KG1 (cell line): ENCODE results near the gene INTS2.
"Not testable (repeated sequence)": the region's sequence is repeated elsewhere in the genome, so short reads cannot be mapped to it uniquely, and the experiment has no call there.

Experiments used
- DNase-seq: peaks from one replicate; lab custom pipeline; 2025; lab: John Stamatoyannopoulos, UW

Gene INTS2, protein sequence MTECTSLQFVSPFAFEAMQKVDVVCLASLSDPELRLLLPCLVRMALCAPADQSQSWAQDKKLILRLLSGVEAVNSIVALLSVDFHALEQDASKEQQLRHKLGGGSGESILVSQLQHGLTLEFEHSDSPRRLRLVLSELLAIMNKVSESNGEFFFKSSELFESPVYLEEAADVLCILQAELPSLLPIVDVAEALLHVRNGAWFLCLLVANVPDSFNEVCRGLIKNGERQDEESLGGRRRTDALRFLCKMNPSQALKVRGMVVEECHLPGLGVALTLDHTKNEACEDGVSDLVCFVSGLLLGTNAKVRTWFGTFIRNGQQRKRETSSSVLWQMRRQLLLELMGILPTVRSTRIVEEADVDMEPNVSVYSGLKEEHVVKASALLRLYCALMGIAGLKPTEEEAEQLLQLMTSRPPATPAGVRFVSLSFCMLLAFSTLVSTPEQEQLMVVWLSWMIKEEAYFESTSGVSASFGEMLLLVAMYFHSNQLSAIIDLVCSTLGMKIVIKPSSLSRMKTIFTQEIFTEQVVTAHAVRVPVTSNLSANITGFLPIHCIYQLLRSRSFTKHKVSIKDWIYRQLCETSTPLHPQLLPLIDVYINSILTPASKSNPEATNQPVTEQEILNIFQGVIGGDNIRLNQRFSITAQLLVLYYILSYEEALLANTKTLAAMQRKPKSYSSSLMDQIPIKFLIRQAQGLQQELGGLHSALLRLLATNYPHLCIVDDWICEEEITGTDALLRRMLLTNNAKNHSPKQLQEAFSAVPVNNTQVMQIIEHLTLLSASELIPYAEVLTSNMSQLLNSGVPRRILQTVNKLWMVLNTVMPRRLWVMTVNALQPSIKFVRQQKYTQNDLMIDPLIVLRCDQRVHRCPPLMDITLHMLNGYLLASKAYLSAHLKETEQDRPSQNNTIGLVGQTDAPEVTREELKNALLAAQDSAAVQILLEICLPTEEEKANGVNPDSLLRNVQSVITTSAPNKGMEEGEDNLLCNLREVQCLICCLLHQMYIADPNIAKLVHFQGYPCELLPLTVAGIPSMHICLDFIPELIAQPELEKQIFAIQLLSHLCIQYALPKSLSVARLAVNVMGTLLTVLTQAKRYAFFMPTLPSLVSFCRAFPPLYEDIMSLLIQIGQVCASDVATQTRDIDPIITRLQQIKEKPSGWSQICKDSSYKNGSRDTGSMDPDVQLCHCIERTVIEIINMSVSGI

GRCh38 chr17:61927208-61928100 lies at the start of gene INTS2:
INTS2 (minus strand) TSS chr17:61927982; CDS start chr17:61926644, 1,338 bp downstream.
- DNase-seq, result peak; percentile 87

- DNase-seq, result no peak
Measured at GRCh38 chr17:61974115-61974514, 46.3 kb upstream of the INTS2 start.

DNA sequence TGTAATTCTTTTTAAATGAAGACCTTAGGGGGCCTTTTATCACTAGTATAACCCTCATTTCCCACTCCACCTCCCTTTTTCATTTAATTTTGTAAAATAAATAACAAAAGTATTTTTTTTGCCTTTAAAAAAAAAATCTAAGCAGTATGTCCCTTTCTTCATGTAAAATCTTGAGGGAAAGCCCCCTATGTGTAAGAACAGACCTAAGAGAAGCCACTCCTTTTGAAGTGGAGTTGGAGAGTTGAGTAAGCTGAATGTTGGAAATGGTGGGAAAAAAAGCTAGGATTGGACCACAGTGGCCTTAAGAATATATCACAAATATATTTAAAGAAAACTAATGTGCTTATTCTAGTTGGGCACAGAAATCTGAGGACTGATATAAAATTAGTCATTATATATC lies 44.5 kb upstream of the INTS2 start:
- DNase-seq, result no peak

GRCh38 chr17:61970030-61970429 lies 42.2 kb upstream of the INTS2 start:
- DNase-seq, result no peak

DNA sequence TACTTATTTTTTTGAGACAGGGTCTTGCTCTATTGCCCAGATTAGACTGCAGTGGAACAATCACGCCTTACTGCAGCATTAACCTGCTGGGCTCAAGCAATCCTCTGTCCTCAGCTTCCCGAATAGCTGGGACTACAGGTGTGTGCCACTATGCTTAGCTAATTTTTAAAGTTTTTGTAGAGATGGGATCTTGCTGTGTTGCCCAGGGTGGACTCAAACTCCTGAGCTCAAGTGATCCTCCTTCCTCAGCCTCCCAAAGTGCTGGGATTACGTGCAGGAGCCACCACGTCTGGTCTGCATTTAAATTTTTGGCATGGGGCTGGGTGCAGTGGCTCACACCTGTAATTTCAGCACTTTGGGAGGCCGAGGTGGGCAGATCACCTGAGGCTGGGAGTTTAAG lies 41.0 kb upstream of the INTS2 start:
- DNase-seq, result no peak

GRCh38 chr17:61967729-61968128 lies 39.9 kb upstream of the INTS2 start:
- no peak for DNase-seq

GRCh38 chr17:61966191-61966590 lies 38.4 kb upstream of the INTS2 start:
- no peak for DNase-seq

- DNase-seq, result no peak
Measured at GRCh38 chr17:61955619-61956018, 27.8 kb upstream of the INTS2 start.

GRCh38 chr17:61947367-61948078 lies 19.7 kb upstream of the INTS2 start:
- DNase-seq, result no peak

DNA sequence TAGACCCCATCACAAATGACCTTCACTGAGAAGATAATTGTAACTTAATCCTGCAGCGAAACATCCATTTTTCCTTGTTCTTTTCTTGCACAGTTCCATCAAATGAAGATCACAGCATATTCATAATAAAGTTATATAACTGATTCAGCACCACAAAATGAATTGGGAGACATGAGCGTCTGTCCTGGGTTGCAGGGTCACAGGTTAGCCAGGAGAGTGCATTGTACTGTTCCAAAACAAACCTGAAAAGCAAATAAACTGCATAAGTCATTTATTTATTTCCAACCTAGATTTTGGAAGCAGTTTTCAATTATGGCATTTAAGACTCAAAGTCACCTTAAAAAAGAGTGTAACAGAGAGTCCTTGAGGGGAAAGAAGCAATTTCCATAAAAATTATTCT lies 18.6 kb upstream of the INTS2 start:
- no peak for DNase-seq

DNA sequence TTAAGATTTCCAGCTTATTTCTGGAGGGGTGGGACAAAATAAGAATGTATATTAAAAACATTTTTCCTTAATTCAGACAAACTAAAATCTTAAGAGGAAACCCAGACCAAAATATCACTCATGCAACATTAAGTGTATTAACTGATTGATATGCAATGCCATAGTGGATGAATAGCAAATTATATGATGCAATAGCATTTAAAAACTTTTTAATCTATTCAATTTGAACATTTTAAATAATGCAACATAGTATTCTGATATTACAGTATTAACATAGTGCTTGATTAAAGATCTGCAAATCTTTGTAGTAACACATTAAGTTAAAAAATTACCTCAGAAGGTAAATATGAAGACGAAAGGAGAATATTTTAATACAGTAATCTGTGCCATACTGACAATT lies 15.3 kb upstream of the INTS2 start:
- no peak for DNase-seq

DNA sequence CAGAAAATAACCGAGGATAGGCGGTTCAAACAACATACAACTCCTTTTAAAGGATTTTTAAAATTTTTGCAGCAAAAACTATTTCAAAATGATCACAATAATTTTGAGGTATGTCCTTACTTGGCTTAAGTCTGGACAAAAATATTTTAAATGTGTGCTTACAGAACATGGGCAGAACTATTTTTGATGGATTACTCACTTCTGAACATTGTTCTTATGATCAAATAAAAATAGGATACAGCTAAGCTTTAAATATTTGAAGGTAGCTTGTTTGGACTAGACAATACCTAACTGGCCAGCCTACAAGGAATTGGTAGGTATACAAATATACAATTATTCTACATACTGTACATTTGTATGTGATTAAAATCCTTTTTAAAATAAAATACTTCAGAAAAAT lies 14.3 kb upstream of the INTS2 start:
- DNase-seq, result no peak

DNA sequence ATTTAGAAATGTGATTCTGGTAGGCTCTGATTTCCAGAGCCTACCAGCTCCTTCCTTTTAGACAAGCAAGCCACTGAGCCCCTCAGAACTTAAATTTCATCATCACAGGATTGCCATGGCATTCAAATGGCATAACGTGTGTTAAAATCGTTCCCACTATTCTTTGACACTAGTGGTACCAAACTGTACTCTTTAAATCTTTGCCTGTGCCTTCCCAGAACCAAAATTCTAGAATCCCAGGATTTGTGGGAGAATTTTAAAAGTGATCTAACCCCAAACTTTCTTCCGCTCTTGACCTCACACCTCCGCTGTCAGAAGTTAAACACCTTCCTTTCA lies 287 bp upstream of the INTS2 start:
- DNase-seq, result no peak

DNA sequence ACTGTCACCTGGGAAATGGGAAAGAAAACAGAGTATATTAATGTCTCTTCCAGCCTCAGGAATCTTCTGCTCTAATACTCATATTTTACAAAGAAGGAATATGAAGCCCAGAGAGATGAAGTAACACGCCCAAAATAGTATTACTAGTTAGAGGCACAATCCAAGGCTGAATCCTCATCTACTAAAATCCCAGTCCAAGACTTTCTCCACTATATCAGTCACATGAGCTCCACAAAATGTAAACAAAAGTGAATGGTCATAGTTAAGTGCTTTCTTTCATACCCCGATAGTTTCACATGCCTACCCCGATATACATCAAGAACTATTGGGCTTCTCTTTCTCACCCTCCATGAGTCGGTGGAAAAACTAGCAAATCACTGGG lies 965 bp downstream of the INTS2 start:
- DNase-seq, result no peak

DNA sequence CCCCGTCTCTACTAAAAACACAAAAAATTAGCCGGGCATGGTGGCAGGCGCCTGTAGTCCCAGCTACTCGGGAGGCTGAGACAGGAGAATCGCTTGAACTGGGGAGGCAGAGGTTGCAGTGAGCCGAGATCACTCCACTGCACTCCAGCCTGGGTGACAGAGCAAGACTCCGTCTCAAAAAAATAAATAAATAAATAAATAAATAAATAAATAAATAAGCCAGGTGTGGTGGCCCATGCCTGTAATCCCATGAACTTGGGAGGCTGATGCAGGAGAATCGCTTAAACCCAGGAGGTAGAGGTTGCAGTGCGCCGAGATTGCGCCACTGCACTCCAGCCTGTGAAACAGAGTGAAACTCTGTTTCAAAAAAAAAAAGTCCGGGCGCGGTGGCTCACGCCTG lies 12.6 kb downstream of the INTS2 start:
- DNase-seq, result not testable (repeated sequence)

DNA sequence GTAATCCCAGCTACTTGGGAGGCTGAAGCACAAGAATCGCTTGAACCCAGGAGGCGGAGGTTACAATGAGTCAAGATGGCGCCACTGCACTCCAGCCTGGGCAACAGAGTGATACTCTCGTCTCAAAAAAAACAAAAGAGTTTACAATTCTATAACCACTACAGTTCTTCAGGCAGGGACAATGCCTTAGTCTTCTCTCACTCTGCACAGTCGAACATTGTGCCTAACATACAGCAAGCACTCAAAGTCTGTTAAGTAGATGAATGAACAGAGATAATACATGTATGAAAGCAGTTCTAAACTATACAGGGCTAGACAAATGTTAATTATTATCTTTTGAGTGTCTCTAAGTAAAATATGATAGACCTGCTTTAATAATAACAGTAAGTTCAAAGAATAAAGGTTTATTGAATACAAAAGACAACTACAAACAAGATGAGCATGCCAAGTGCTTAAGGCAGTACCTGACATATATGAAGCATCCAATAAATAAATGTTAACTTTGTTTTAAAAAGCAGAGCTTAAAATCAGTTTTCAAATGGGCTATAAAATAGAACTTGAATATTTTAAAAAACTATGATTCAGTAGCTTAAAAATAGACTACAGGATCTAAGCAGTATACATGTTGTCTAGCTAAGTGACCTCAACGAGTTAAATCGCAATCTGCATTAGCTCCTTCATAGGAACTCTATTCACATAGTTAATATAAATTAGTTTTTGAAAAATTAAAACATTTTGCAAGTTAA lies 19.3 kb downstream of the INTS2 start:
- DNase-seq, result no peak

GRCh38 chr17:61907361-61907760 lies 20.4 kb downstream of the INTS2 start:
- DNase-seq, result no peak

GRCh38 chr17:61904094-61904710 lies 23.6 kb downstream of the INTS2 start:
- DNase-seq, result no peak

- DNase-seq, result no peak
Measured at GRCh38 chr17:61903251-61903650, 24.5 kb downstream of the INTS2 start.
